HL-60/S4 treated with retinoic acid at 250 ng/mL for 4 days and 3 days (cell line): ENCODE results near the gene TMEM150B.

Experiments used
- in situ Hi-C: fragments of 300-500 bp; cut with MboI; formaldehyde crosslinking; loops from 2 replicates; pipeline ENCODE4 v1.7.0; 2022; ENCODE audit warnings: low sequenced_read_pairs

TMEM150B gene, protein sequence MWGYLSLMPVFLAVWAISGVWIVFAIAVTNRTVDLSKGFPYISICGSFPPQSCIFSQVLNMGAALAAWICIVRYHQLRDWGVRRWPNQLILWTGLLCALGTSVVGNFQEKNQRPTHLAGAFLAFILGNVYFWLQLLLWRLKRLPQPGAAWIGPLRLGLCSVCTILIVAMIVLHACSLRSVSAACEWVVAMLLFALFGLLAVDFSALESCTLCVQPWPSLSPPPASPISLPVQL

DNA sequence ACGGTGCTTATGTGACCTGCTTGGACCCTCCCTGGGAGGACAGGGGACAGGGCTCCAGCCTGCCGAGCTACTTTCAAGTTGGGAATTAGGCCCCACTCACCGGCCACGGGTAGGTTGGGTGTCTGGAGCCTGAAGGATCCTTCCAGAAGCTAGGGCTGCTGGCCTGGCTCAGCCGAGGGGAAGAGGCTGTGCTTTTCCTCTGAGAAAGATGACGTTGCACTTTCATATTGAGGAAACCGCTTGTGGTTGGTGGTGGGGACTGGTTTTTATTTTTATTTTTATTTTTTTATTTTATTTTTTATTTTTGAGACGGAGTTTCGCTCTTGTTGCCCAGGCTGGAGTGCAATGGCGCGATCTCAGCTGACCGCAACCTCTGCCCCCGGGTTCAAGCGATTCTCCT is at the start of gene TMEM150B:
TSS of gene TMEM150B (minus strand) at position 170 of the 400 bp plus-strand sequence. CDS start 4,305 bp downstream, outside the sequence.
- in situ Hi-C loops = no loop called here

DNA sequence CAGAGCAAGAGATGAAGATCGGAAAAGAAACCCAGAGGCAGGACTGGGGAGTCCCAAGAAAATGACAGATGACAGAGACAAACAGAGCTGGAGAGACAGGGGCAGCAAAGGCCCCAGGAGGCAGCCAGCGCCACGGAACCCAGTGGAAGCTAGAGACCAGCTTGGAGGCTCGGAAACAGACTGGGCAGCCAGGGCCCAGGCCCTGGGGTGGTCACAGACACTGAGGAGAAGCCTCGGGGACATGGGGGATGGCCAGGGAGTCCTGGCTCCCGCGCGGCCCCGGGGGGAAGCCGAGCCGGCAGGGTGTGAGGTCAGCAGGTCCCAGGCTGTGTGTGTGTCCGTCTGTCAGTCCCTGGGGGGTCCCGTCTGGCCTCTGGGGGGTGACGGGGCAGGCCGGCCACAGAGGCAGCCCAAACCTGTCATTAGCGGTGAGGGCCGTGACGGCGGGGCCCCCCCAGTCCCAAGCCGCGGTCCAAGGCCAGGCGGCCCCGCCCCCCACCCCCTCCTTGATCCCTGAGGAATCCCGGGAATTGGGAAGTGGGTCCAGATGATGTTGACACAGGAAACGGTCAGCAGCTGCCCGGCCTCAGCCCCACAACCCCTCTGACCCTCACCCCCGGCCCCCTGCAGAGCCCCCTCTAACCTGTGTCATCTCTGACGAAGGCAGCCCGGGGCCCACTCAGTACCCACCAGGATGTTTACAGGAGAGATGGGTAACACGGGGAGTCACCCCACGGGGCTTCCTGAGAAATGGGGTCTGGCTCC is 49.0 kb upstream of the TMEM150B start:
- in situ Hi-C loops = no loop called here

DNA sequence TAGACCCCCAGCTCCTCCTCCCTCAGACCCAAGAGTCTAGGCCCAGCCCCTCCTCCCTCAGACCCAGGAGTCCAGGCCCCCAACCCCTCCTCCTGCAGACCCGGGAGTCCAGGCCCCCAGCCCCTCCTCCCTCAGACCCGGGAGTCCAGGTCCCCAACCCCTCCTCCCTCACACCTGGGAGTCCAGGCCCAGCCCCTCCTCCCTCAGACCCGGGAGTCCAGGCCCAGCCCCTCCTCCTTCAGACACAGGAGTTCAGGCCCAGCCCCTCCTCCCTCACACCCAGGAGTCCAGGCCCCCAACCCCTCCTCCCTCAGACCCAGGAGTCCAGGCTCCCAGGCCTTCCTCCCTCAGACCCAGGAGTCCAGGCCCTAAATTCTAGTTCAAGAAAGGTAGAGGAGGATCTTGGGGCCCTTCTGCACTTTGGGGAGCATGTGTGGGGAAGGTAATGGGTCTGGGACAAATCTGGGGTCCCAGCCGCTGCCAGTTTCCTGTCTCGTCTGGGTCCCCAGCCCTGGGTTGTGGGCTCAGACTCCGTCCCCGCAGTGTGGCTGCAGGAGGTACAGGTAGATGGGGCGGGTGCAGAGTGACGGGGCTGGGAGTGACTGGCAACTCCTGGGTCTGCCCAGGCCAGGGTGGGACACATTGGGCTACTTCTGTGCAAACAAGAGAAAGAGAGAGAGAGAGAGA is 48.3 kb upstream of the TMEM150B start:
- in situ Hi-C loops = no loop called here

DNA sequence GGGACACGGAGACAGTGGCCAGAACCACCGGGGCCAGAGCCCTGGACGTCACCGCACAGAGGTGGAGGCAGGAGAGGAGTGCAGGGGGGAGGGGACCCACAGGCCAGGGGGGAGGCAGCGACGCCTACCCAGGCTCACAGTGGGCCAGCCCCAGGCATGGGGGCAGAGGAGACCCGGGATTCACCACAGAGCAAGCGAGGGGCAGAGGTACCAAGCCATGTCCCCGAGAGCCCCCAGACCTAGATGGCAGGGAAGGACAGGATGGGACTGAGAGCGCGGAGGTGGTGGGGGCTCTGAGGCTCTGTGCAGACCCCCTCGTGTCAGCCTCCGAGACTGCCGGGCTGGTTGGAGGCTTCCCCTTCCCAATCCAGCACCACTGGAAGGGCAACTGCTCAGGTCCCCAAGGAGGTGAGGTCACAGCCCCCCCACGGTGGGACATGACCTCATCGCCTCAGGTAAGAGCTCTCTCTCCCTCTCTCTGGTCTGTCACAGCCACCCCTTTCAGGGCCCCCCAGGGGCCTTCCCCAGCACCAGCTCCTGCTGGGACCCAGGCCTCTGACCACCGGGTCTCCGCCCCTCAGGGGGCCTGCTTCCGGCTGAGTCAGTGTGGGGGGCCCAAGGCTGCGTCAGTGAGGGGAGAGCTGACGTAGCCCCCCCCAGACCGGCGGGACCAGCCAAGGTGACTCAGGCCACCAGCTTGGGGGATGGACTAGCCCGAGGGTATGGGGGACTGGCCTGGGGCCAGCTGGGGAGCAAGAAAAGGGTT is 47.4 kb upstream of the TMEM150B start:
- in situ Hi-C loops = no loop called here

DNA sequence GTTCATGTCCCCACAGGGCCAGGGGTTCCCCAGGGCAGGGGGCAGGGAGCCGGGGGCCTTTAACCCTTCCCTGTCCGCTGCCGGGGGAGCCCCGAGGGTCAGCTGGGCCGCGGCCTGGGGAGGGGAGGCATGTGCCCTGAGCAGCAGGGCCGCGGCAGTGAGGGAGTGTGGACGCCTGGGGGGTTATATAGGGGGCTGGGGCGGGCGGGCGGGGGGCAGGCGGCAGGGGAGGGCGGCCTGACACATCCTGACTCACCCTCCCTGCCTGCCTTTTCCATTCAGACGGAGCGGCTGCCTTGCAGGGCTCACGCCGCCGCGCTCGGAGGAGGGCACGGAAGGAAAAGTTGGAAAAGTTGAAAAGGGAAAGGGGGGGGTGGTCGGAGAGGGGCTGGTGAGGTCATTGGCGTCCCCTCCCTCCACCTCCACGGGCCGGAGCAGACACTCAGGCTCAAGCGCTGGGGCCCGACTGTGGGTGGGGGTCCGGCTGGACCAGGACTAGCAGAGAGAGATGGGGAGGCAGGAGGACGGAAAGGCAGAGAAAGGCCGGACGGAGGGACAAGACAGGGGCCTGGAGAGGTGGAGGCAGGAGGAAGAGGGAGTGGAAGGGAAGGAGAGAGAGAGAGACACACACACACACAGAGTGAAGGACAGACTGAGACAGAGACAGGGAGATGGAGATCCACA is 45.3 kb upstream of the TMEM150B start, which contains the start of gene IL11:
TSS of gene IL11 (minus strand) at position 159 of the 684 bp plus-strand sequence. CDS start at position 6, 153 bp downstream.
- in situ Hi-C loops = no loop called here

DNA sequence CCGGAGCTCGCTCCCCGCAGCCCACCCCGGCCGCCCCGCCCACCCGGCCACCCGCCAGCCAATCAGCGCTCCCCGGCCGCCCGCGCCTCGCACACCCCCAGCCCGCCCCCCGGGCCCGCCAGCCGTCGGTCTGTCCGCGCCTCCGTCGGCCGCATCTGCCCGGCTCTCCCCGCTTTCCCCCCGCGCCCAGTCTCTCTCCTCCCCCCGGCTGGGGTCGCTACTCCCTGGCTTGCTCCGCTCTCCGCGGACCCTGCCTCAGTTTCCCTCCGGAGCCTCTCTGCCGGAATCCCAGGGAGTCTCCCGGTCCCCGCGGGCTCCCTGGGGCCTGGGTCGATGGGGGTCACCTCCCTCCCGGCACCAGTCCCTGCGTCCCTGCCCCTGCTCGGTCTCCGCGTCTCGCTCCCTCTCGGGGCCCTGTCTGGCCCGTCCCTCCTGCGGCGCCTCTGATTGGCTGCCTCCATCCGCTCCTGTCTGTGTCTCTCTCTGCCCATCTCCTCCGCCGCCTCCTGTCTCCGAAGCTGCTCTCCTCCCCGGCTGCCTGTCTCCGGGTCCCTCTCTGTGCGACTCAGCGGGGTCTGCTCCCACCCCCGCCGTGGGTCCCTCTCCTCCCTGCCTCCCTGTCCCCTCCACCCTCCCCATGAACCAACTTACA is 44.6 kb upstream of the TMEM150B start:
- in situ Hi-C loops = no loop called here

DNA sequence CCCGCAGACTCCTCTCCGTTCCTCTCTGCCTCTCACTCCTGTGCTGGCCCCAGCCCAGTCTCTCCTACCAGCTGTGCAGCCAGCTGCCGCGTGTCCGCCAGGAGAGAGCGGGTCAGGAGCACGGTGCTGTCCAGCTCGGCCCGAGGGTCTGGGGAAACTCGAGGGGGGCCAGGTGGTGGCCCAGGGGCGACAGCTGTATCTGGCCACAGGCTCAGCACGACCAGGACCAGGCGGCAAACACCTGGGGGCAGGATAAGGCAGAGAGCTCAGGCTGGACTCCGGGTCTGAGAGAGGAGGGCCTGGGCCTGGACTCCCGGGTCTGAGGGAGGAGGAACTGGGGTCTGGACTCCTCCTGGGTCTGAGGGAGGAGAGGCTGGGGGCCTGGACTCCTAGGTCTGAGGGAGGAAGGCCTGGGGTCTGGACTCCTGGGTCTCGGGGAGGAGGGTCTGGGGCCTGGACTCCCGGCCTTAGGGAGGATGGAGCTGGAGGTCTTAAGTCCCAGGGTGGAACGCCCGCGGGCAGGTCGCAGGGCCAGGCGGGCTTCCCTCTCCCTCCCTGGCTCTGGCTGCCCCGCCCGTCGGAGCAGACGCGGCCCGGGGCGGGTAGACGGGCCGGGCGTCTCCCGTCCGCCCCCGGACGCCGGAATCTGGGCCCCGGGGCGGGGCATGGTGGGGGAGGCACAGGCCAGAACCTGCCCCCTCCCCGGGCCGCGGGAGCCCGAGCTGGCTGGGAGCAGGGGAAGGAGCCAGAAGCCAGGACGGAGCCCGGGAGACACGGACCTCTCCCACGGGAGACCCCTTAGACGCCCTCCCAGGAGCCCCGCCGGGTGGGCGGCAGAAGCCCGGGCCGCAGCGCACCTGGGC is 43.8 kb upstream of the TMEM150B start:
- in situ Hi-C loops = no loop called here

DNA sequence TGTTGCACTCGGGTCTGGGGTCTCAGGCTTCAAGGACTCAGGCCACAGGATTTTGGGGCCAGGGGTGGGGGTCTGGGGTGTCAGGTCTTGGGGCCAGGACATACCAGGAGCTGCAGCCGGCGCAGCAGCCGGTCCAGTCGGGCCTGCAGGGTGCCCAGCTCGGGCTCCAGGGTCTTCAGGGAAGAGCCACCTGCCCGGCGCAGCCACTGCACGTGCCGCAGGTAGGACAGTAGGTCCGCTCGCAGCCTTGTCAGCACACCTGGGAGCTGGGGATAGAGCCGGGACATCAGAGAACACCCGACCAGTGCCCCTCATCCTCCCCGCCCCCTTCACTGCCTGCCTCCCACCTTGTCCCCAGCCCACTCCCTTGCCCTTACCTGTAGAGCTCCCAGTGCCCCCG is 43.0 kb upstream of the TMEM150B start:
- in situ Hi-C loops = no loop called here

DNA sequence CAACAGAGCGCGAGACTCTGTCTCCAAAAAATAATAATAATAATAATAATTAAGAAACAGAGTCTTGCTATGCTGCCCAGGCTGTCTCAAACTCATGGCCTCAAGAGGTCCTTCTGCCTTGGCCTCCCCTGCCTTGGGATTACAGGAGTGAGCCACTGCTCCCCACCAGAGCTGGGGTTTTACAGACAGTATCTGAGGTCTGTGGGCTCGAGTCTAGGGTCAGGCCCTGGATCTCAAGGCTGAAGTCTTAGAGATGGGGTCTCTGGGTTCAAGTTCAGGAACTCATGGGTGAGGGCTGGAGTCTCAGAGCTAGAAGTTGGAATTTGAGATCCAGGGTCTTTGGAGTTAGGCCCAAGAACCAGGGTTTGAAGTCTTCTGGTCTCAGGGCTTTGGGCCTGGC is 41.6 kb upstream of the TMEM150B start:
- in situ Hi-C loops = no loop called here

DNA sequence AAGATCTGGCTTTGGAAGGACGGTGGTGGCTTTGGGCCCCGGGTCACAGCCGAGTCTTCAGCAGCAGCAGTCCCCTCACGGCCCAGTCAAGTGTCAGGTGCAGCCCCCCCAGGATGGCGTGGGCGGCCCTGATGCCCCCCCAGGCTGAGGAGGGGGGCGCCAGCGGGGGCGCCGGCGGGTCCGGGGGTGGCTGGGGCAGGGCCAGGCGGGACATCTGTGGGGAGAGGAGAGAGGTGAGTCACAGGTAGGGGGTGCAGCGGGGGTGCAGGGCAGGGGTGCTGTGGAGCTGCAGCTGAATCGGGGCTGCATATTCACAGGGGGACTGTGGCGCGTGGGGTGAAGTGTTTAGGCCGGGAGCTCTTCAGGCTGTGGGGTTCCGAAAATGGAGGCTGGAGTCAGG is 40.8 kb upstream of the TMEM150B start:
- in situ Hi-C loops = no loop called here

DNA sequence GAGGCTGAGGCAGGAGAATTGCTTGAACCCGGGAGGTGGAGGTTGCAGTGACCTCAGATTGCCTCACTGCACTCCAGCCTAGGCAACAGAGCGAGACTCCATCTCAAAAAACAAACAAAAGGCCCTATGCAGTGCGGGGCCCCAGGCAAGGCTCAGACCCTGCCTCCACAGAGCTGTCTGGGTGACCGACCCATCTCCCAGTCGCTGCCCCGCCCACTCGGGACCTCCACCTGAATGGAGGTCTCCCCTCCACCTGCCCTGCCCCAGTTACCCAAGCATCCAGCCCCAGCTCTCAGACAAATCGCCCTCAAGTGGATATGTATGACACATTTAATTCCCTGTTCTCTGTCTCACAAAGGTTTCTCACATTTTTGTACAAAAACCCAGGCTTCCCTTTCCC is 40.1 kb upstream of the TMEM150B start:
- in situ Hi-C loops = no loop called here

DNA sequence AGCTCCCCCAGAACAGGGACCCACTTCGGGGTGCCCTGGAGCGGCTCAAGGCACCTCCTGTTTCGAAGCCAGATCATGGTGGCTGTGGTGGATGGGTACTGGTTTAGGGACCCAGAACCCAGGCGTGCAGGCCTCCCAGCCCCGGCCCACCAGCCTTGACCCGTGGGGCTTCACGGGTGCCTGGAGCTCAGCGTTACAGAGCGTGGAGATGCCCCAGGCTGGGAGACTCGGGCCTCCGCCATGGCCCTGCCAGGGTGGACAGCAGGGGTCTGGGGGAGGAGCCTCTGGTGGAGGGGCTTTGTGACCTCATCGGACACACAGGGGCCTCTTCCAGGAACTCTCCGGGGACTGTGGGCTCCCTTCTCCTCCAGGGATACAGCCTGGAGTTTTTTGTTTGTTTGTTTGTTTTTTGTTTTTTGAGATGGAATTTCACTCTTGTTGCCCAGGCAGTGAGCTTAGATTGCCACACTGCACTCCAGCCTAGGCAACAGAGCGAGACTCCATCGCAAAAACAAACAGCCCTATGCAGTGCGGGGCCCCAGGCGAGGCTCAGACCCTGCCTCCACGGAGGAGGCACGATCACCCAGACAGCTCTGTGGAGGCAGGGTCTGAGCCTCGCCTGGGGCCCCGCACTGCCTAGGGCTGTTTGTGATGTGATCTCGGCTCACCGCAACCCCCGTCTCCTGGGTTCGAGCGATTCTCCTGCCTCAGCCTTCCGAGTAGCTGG is 38.0 kb upstream of the TMEM150B start, which contains the start of gene GARIN5B:
TSS of gene GARIN5B (minus strand) at position 271 of the 727 bp plus-strand sequence. CDS start at position 77, 194 bp downstream.
- in situ Hi-C loops = no loop called here

DNA sequence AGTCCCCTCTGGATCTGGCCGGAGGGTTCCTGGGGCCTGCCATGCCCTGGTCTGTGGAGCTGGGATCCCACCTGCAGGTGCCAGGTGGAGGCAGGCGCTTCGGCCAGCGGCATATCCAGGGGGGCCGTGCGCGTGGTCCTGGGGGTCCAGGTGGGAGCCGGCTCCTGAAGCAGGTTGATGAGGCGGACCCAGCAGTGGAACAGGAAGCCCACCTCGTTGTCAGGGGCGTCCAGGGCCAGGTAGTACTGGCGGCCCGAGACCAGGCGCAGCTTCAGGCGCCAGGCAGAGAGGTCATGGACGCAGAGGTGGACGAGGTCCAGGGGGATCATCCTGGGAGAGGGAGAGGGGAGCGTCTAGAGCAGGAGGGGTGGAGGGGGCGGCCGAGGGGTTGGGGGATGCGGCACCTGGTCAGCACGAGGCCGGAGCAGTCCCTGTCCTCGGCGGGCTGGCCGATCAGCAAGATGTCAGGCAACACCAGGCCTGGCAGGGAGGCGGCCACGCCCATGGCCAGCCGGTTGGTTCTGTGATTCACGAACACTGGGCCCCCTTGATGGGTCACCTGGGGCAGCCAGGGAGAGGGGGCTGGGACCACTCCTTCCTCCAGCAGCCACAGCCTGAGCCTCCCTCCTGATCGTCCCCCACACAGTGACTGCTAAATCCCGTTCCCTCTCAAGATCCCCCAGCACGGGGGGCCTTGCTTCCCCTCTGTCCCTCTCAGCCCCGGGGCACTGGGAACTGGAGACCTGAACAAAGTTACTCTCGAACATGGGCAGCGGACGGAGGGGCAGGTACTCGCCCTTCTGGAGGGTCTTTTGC is 37.2 kb upstream of the TMEM150B start:
- in situ Hi-C loops = no loop called here

DNA sequence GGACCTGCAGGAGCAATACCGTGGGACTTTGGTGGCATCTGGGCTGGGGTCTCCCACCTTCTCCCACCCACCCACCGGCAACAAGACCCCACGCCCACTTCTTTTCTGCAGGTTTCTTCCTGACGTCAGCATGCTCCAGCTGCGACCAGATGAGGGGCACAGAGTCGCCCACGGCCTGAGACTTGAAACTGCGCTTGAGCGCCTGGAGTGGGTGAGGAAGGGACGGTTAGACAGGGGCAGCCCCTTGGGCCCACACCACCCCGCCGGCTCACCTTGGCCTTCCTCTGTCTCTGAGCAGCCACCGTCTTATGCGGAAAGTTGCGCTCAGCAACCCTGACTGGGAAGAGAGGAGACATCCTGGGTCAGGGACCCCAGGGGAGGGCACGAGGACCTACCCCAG is 35.8 kb upstream of the TMEM150B start:
- in situ Hi-C loops = no loop called here

DNA sequence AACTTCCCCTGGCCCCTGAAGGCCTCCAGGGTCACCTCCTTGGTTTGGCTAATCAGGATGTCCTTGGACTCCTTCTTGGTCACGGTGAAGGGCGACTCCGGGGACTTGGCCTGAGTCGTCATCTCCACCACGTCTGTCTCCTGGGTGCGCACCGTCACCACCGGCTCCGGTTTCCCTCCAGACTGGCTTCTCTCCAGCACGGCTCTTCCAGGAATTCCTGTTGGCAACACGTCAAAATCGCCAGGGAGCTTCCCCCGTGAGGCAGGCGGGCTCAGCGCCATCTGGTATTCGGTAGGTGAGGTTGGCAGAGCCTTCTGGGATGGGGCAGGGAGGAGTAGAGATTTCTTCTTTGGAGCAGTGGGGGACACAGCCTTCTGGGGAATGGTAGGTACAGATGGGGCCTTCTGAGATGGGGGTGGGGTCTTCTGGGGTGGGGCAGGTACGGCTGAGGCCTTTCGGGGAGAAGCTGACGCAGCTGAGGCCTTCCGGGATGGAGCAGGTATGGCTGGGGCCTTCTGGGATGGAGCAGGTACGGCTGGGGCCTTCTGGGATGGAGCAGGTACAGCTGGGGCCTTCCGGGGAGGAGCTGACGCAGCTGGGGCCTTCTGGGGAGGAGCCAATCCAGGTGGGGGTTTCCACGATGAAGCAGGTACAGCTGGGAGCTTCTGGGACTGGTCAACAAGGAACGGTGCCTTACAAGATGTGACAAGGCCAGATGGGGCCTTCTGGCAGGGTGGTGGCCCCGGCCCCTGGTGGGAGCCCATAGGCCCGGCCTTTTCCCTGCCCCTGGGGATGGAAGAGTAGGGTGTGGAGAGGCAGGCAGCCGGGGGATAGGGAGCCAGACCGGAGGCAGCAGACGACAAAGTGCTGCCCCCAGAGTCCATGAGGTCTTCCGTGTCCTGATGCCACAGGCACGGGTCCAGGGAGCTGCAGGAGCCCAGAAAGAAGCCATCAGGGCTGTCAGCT is 34.1 kb upstream of the TMEM150B start:
- in situ Hi-C loops = no loop called here

DNA sequence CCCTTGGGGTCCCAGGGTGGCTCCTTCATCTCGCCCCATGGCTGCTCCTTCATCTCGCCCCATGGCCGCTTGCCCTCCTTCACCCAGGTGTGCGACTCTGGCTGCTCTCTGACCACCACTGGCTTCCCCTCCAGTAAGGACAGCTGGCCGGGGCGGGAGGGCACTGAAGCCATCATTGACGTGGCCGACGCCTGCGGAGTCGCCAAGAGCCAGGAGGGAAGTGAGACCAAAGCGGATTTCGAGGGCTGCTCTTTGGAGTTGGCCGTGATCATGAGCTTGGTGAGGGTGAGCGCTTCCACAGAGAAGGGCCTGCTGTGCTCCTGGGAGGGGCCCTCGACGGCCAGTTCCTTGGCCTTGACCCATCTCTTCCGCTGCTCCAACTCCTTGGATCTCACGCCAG is 33.4 kb upstream of the TMEM150B start:
- in situ Hi-C loops = no loop called here
